ENCODE results near the gene MRPL4.

MRPL4 gene

GRCh38 chr19:10251792-10252694 is at the start of gene MRPL4:
Gene MRPL4 (plus strand): TSS chr19:10252214. CDS start chr19:10252254, 40 bp downstream.
- DNase-seq = peak; percentile 98

GRCh38 chr19:10203686-10204085 is 48.3 kb upstream of the MRPL4 start:
- no peak for DNase-seq

DNA sequence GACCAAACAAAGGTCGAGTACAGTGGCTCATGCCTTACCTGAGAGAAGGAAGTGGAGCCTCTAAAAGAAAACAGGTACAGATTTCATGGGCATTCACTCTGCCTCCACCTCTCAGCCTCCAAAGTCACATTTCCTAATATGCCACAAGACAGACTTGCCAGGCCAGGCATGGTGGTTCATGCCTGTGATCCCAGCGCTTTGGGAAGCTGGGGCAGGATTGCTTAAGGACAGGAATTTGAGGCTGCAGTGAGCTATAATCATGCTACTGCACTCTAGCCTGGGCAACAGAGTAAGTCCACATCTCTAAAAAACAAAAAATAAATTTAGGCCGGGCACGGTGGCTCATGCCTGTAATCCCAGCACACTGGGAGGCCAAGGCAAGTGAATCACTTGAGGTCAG is 46.4 kb upstream of the MRPL4 start:
- no peak for DNase-seq

DNA sequence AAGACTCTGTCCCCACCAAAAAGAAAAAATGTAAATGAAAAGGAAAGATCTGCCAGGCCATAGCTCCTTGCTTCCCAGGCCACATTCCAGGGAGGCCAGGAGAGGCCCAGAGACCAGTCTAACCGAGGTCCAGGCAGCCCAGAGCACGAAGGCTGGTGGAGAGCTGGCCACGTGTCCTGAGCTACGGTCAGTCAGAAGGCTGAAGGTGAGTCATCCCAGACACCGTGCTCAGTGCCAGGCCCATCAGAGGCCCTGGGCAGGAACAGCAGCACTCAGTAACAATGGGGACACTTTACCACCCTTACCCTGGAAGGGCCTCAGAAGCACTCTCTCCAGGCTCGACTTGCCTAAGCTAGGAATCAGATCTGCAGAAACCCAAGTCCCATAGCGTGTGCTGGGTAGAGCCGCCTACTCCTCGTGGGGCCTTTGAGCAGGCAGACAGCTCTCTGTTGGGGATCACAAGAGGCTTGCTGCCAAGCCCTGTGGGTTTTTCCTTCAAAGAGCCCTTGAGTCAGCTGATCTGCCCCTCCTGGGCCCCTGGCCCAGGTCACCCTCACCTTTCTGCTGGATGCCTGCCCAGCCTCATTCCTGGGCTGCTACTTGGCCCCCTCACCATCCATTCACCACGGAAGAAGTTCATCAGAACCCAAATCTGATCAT is 45.7 kb upstream of the MRPL4 start:
- no peak for DNase-seq

DNA sequence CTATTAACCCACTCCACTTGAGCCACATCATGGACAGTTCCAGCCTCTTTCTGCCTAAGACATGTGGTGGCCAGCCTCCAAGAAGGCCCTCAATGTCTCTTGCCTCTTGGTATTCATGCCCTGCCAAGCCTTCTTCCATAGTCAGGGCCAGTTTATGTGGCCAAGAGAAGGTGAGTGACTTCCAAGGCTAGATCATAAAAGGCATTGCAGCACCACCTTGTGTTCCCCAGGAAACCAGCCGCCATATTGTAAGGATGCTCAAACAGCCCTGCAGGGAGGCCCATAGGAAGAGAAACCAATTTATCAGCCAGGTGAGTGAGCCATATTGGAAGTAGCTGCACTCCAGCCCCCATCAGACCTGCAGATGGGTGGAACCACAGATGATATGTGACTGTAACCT is 45.0 kb upstream of the MRPL4 start:
- no peak for DNase-seq

DNA sequence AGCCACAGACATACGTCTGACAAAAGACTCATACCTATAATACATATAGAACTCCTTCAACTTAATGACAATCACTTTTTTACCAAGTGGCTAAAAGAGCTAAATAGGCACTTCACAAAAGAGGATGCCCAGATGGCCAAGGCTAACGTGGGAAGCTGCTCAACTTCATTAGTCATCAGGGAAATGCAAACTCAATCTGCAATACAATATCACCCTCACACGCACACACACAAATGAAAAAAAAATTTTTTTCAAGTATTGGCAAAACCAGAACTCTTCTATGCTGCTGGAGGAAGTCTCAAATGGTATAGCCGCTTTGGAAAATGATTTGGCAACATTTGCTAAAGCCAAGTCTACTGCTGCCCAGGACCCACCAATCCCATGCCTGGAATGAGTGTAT is 42.7 kb upstream of the MRPL4 start:
- DNase-seq = no peak

- no peak for DNase-seq
Measured at GRCh38 chr19:10211061-10211460, 41.0 kb upstream of the MRPL4 start.

DNA sequence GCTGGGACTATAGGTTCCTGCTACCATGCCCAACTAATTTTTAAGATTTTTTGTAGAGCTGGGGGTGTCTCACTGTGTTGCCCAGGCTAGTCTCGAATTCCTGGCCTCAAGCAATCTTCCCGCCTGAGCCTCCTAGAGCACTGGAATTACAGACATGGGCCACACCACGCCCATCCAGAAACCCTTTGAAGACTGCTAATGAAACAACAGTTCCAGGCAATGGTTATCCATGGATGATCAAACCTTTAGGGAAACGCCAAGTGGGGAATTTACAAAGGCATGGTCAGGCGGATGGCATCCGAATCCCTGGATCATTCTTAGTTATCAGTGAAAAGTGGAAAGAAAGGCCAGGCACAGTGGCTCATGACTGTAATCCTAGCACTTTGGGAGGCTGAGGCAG is 40.3 kb upstream of the MRPL4 start:
- no peak for DNase-seq

DNA sequence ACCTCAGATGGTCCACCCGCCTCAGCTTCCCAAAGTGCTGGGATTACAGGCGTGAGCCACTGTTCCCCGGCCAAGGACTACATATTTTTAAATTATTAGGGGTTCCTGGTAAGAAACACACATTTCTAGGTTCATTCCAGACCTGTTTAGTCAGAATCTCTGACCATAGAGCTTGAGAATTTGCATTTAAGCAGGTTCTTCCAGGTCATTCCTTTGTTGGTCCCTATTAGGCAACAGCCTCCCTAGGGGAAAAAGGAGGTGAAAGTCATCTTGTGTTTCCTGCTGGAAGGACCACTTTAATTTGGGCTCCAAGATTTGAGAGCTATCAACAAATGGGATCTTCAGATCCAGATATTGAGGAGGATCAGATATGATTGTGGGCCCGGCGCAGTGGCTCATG is 37.2 kb upstream of the MRPL4 start:
- no peak for DNase-seq

DNA sequence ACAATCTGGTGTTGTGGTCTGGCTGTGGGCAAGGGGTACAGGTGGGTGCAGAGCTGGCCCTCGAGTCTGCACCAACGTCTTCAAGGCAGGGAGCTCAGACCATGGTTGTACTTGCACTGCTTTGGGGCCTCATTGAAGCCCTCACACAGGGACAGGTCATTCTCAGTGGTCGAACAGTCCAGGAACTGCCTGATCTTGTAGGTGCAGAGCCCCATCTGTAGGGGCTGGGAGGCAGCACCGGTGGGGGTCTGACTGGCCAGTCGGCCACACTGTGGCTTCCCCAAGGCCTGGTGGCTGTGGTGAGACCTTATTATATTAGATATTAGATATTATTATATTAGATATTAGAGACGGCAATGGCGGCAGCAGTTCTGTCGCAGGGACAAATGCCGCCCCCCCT is 34.9 kb upstream of the MRPL4 start:
- no peak for DNase-seq

DNA sequence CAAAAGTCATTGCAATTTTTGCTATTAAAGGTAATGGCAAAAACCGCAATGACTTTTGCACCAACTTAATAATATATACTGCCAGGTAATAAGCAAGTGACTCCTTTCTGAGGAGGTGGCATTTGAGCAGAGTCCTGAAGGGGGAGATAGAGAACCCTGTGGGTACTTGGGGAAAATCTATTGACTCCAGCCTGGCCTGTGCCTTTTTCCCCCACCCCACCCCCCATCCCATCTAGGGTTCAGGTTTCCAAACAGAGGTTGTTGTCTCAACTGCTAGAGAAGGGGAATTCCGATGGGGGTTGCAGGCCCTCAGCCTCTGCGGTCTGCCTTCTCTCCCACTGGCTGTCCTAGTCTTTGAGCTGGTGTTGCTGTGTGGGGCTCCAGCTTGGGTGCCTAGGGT is 32.3 kb upstream of the MRPL4 start:
- no peak for DNase-seq

- DNase-seq = no peak
Measured at GRCh38 chr19:10220695-10221094, 31.3 kb upstream of the MRPL4 start.

GRCh38 chr19:10222201-10222890 is 29.7 kb upstream of the MRPL4 start:
- no peak for DNase-seq

- no peak for DNase-seq
Measured at GRCh38 chr19:10223488-10224213, 28.4 kb upstream of the MRPL4 start.

GRCh38 chr19:10224337-10224736 is 27.7 kb upstream of the MRPL4 start:
- no peak for DNase-seq

DNA sequence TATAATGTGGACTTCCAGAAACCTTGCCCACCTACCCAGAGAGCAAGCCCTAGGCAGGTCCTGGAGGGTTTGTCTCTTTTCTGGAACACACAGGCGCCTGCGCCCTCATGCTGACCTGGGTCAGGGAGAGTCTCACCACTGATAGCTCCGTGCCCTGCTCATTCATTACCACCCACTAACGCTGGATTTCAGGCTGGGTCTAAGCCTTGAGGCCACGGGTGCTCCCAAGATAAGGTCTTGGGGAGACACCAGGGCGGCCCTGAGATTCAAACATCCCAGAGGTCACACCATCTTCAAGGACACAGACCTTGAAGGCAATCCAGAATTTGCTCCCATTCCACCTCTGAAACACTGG is 26.0 kb upstream of the MRPL4 start:
- DNase-seq = no peak

- peak; percentile 96 for DNase-seq
Measured at GRCh38 chr19:10226376-10227025, 25.5 kb upstream of the MRPL4 start.

DNA sequence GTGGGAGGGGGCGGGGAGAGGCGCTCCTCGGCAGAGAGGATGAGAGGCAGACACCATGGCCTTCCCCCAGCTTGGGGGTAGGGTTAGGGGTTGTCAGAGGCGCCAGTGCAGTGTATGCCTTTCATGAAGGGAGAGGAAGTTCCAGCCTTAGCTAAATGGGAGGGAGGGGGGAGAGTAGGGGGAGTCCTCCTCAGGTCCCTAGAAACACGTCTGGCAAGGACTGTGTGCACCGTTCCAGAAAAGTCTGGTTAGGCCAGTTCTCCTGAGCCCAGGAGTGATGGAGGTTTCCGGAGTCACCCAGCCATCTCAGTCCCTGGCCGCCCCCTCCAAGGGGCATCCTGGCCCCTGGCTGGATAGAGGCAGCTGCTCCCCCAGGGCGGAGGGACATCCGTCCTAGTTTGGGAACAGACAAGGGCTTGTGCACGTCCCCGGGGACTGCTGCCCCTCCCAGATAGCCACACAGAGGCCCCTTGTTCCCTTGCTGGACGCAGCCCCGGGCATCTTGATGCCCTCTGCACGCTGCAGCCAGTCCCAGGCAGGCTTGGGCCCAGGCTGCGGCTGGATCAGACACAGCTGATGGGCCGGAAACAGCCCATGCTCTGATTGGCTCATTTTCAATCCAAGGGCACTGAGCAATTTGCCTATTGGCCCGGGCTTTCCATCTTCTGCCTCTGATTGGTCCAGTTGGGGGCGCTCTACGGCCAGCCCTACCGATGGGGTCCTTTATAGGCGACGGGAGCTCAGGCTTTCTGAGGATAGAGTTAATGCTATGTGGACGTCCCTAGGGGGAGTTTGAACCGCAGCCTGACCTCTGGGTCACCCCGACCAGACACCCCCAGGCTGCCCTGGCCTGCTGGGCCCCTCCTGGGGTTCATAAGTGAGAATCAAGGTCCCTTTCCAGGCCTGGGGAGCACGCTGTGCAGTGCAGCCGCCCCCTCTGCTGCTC is 24.7 kb upstream of the MRPL4 start:
- DNase-seq = peak; percentile 69

- DNase-seq = no peak
Measured at GRCh38 chr19:10228393-10228792, 23.6 kb upstream of the MRPL4 start.

DNA sequence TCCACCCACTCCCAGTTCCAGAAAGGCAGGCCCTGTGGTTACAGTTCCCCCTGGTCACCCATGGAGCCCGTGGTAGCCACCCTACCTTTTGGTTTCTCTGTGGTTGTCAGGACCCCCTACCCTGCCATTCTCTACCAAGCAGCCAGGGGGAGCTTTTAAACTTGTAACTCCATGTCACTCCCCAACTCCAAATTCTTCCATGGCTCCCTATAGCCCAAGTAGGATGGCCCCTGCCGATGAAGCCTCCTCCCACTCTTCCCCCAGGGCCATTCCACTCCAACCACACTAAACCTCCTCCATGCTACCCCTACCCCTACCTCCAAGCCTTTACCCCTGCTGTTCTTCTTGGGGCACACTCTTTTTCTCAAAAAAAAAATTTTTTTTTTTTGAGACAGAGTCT is 23.1 kb upstream of the MRPL4 start:
- peak; percentile 54 for DNase-seq

GRCh38 chr19:10230173-10230860 is 21.7 kb upstream of the MRPL4 start:
- DNase-seq = peak; percentile 74

Measured in right hindlimb (tissue), 1 donor.